SK-N-SH (cell line): ENCODE data around the gene BID. TPM values are rescaled to one million over a fixed set of nuclear protein-coding genes. Genes with fewer than 3 reads are reported as not detected.

Experiments used
- CTCF ChIA-PET: fragments of 300-600, 350-600 bp; formaldehyde crosslinking; extraction: SDS; loops from one replicate; lab custom pipeline; 2021; lab: Yijun Ruan, JAX
- POLR2A ChIA-PET: fragments of 350-600 bp; sonication (Branson Sonifier 250); formaldehyde crosslinking; extraction: SDS; loops from one replicate; lab custom pipeline; 2020; ENCODE audit warnings: antibody characterized with exemption, inconsistent platforms; lab: Yijun Ruan, JAX
- DNase-seq: peaks from one replicate; pipeline ENCODE4 v3.0.0; 2012
- H2AFZ ChIP-seq: fragments of 200-600 bp; sonication (generic); 2 replicates; pipeline ENCODE4 v1.8.1; 2016; ENCODE audit warnings: antibody characterized with exemption, mild to moderate bottlenecking, low read depth
- H3F3A ChIP-seq: fragments of 200-600 bp; sonication (generic); replicated peaks from 2 replicates; pipeline ENCODE3; 2016; ENCODE audit warnings: antibody characterized with exemption, mild to moderate bottlenecking; ENCODE audit not compliant: insufficient read depth
- H3K27ac ChIP-seq, 2 experiments: fragments of 200-500 bp in 1 of 2; fragments of 200-600 bp in 1 of 2; sonication (Bioruptor generic) in 1 of 2; sonication (generic), shearing (Covaris generic) in 1 of 2; 2 replicates each; pipeline versions ENCODE4 v1.5.1 to v1.6.1; 2014 to 2016; ENCODE audit warnings: low read depth in 2 of 2, inconsistent platforms in 1 of 2, low read length in 1 of 2, mild to moderate bottlenecking in 1 of 2, mixed read lengths in 1 of 2
- H3K27me3 ChIP-seq: fragments of 200-600 bp; sonication (generic), shearing (Covaris generic); 2 replicates; pipeline ENCODE4 v1.6.1; 2016; ENCODE audit warnings: mixed run types; ENCODE audit not compliant: insufficient read depth
- H3K36me3 ChIP-seq, 2 experiments: fragments of 200-500 bp in 1 of 2; fragments of 200-600 bp in 1 of 2; sonication (Bioruptor generic) in 1 of 2; sonication (generic) in 1 of 2; replicated peaks in 1 of 2; 2 replicates each; pipeline versions ENCODE3 to v1.5.1; 2014 to 2016; ENCODE audit warnings: low read length in 1 of 2, mild to moderate bottlenecking in 1 of 2; ENCODE audit not compliant: insufficient read depth in 2 of 2, control insufficient read depth in 1 of 2
- H3K4me1 ChIP-seq, 2 experiments: fragments of 200-500 bp in 1 of 2; fragments of 200-600 bp in 1 of 2; sonication (Bioruptor generic) in 1 of 2; sonication (generic), shearing (Covaris generic) in 1 of 2; 2 replicates each; pipeline versions ENCODE4 v1.5.1 to v1.6.1; 2014 to 2016; ENCODE audit warnings: low read depth in 1 of 2, low read length in 1 of 2, mixed run types in 1 of 2; ENCODE audit not compliant: insufficient read depth in 2 of 2, control insufficient read depth in 1 of 2
- H3K4me2 ChIP-seq: fragments of 200-600 bp; sonication (generic), shearing (Covaris generic); 2 replicates; pipeline ENCODE4 v1.6.1; 2017; ENCODE audit warnings: mixed run types
- H3K4me3 ChIP-seq, 2 experiments: fragments of 200-500 bp in 1 of 2; fragments of 200-600 bp in 1 of 2; sonication (Bioruptor generic) in 1 of 2; sonication (generic), shearing (Covaris generic) in 1 of 2; 2 replicates each; pipeline versions ENCODE4 v1.5.1 to v1.8.1; 2014 to 2016; ENCODE audit warnings: low read depth in 2 of 2, inconsistent platforms in 1 of 2, low read length in 1 of 2, mild to moderate bottlenecking in 1 of 2, mixed read lengths in 1 of 2, moderate library complexity in 1 of 2
- H3K79me2 ChIP-seq: fragments of 200-600 bp; sonication (generic); 2 replicates; pipeline ENCODE4 v1.8.1; 2017; ENCODE audit warnings: mild to moderate bottlenecking; ENCODE audit not compliant: insufficient read depth
- H3K9ac ChIP-seq: fragments of 200-600 bp; sonication (generic); 2 replicates; pipeline ENCODE4 v1.6.1; 2017; ENCODE audit warnings: mixed run types
- H3K9me2 ChIP-seq: fragments of 200-600 bp; sonication (generic); 2 replicates; pipeline ENCODE4 v1.6.1; 2017; ENCODE audit warnings: mixed run types
- H3K9me3 ChIP-seq: fragments of 200-600 bp; sonication (generic); 2 replicates; pipeline ENCODE4 v1.6.1; 2017; ENCODE audit warnings: mixed run types, mild to moderate bottlenecking, moderate library complexity
- H4K20me1 ChIP-seq: fragments of 200-600 bp; sonication (generic); 2 replicates; pipeline ENCODE4 v1.6.1; 2017; ENCODE audit warnings: mild to moderate bottlenecking, mixed run types; ENCODE audit not compliant: insufficient read depth
- CHD2 ChIP-seq: fragments of 150-350 bp; IDR thresholded peaks from 2 replicates; pipeline ENCODE4 v1.6.1; 2018; ENCODE audit warnings: low read length; ENCODE audit not compliant: partially characterized antibody
- ELF1 ChIP-seq: IDR thresholded peaks from 2 replicates; pipeline ENCODE4 v1.4.0; 2012
- EZH2phosphoT487 ChIP-seq: fragments of 200-600 bp; sonication (generic); IDR thresholded peaks from 2 replicates; pipeline ENCODE4 v1.6.1; 2017; ENCODE audit warnings: low read depth, mixed run types, mild to moderate bottlenecking, antibody characterized with exemption, moderate library complexity, borderline replicate concordance
- FOSL2 ChIP-seq: IDR thresholded peaks from 2 replicates; pipeline ENCODE4 v1.4.0; 2012; ENCODE audit warnings: low read depth, mild to moderate bottlenecking, moderate library complexity, borderline replicate concordance
- FOXJ3 ChIP-seq: sonication (generic); formaldehyde crosslinking; IDR thresholded peaks from 2 replicates; pipeline ENCODE4 v1.5.1; 2020; ENCODE audit warnings: mild to moderate bottlenecking, missing genetic modification reagents
- GABPA ChIP-seq: IDR thresholded peaks from 2 replicates; pipeline ENCODE4 v1.4.0; 2012; ENCODE audit warnings: low read depth, mild to moderate bottlenecking
- GATA2 ChIP-seq: sonication (generic); formaldehyde crosslinking; IDR thresholded peaks from 2 replicates; pipeline ENCODE4 v1.5.0; 2020; ENCODE audit warnings: mild to moderate bottlenecking, missing genetic modification reagents
- MEF2A ChIP-seq: IDR thresholded peaks from 2 replicates; pipeline ENCODE4 v1.4.0; 2012; ENCODE audit warnings: low read depth, borderline replicate concordance
- NFIC ChIP-seq: IDR thresholded peaks from 2 replicates; pipeline ENCODE4 v1.4.0; 2012; ENCODE audit warnings: borderline replicate concordance
- RAD21 ChIP-seq: IDR thresholded peaks from 2 replicates; pipeline ENCODE4 v1.6.1; 2012; ENCODE audit warnings: mild to moderate bottlenecking, low read length
- RCOR1 ChIP-seq: fragments of 150-350 bp; IDR thresholded peaks from 2 replicates; pipeline ENCODE4 v1.6.1; 2017; ENCODE audit warnings: antibody characterized with exemption, low read length
- SIN3A ChIP-seq: IDR thresholded peaks from 2 replicates; pipeline ENCODE4 v1.6.1; 2012; ENCODE audit warnings: low read depth, mild to moderate bottlenecking, low read length, moderate library complexity, borderline replicate concordance
- SMC3 ChIP-seq: IDR thresholded peaks from 2 replicates; pipeline ENCODE4 v1.6.1; 2012; ENCODE audit warnings: low read depth, low read length, improper control_type of control experiment
- TAF1 ChIP-seq: IDR thresholded peaks from 2 replicates; pipeline ENCODE4 v1.6.1; 2012; ENCODE audit warnings: low read depth, mild to moderate bottlenecking, low read length, moderate library complexity, borderline replicate concordance
- TCF12 ChIP-seq: IDR thresholded peaks from 2 replicates; pipeline ENCODE4 v1.4.0; 2012
- TEAD4 ChIP-seq: IDR thresholded peaks from 2 replicates; pipeline ENCODE4 v1.4.0; 2012; ENCODE audit warnings: mild to moderate bottlenecking, borderline replicate concordance; ENCODE audit not compliant: insufficient read depth
- WGBS: methylation state at CpG from one replicate; pipeline ENCODE4 v1.1.6; 2017; ENCODE audit warnings: low lambda C conversion rate; 5-methylcytosine and 5-hydroxymethylcytosine counted together
- polyA plus RNA-seq, 3 experiments: library from polyadenylated mRNA; depleted of rRNA; stranded (reverse); fragments of >200 nt; gene quantifications; 2 replicates each; pipeline ENCODE4 v1.2.3, GENCODE V29; 2012
- TF ChIP-seq, protein P1 (sequence below): IDR thresholded peaks from 2 replicates; pipeline ENCODE4 v1.6.1; 2012; ENCODE audit warnings: mild to moderate bottlenecking, low read depth, low read length, moderate library complexity
- TF ChIP-seq, protein P2 (sequence below): IDR thresholded peaks from 2 replicates; pipeline ENCODE4; 2012
- TF ChIP-seq, protein P3 (sequence below): IDR thresholded peaks from 2 replicates; pipeline ENCODE4 v1.4.0; 2012; ENCODE audit warnings: low read depth
- TF ChIP-seq, protein P4 (sequence below): fragments of 150-350 bp; IDR thresholded peaks from 2 replicates; pipeline ENCODE4 v1.6.1; 2016; ENCODE audit warnings: mild to moderate bottlenecking, low read depth, low read length

BID gene
- polyA plus RNA-seq, 1 of the 3 experiments (the other 2 are of a cell fraction), result 139 TPM

DNA sequence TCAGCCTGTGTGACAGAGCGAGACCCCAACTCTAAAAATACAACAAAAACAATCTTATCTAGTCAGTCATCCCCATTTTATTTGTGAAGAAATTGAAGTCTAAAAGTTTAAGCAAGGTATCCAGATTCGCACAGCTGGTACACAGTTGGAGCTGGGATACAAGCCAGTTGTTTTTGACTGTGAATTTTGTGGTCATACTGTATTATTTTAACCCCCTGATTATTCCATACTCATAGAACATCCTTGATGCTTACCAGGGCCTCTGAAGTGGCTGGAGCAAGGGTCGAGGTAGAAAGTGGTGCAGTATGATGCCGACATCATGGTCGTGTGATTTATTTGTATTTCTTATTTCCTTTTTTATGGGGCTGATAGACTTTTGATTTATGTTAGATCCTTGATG lies 50.0 kb downstream of the BID start:
- Histone ChIP-seq H3K9ac (no peak overlapping the region), H3K4me3 (no peak overlapping the region), H3K4me1 (peaks cover 9 to 20% of the 10 kb centered on the region in 2 experiments; a peak in 3 of 4 replicates), H4K20me1 (0 out of 2 replicates have a peak, but pooled peaks cover 3% of the 10 kb centered on the region), H3K27ac (no peak overlapping the region), H3F3A (no peaks in the 10 kb centered on the region), H3K79me2 (peaks cover 60% of the 10 kb centered on the region), H3K36me3 (peaks cover 20 to 24% of the 10 kb centered on the region in 2 experiments), H3K4me2 (no peak overlapping the region), H3K9me2 (0 out of 2 replicates have a peak, but pooled peaks cover 1% of the 10 kb centered on the region), H3K9me3 (no peaks in the 10 kb centered on the region), H2AFZ (no peak overlapping the region), H3K27me3 (no peaks in the 10 kb centered on the region)
- ChIA-PET POLR2A (interaction anchor here (0.6 kb wide), 1 partner anchor 127 kb away, joined by 3 read pairs; no protein-coding TSS in a partner anchor), CTCF (interaction anchor here (1.1 to 3.2 kb wide), 5 partner anchors 12 to 105 kb away, joined by 3 to 15 read pairs (median 4); no protein-coding TSS in a partner anchor)
- TF ChIP-seq CHD2, result no peak
- TF ChIP-seq RAD21, result no peak
- no peak for TF ChIP-seq FOSL2
- TF ChIP-seq, protein P1, sequence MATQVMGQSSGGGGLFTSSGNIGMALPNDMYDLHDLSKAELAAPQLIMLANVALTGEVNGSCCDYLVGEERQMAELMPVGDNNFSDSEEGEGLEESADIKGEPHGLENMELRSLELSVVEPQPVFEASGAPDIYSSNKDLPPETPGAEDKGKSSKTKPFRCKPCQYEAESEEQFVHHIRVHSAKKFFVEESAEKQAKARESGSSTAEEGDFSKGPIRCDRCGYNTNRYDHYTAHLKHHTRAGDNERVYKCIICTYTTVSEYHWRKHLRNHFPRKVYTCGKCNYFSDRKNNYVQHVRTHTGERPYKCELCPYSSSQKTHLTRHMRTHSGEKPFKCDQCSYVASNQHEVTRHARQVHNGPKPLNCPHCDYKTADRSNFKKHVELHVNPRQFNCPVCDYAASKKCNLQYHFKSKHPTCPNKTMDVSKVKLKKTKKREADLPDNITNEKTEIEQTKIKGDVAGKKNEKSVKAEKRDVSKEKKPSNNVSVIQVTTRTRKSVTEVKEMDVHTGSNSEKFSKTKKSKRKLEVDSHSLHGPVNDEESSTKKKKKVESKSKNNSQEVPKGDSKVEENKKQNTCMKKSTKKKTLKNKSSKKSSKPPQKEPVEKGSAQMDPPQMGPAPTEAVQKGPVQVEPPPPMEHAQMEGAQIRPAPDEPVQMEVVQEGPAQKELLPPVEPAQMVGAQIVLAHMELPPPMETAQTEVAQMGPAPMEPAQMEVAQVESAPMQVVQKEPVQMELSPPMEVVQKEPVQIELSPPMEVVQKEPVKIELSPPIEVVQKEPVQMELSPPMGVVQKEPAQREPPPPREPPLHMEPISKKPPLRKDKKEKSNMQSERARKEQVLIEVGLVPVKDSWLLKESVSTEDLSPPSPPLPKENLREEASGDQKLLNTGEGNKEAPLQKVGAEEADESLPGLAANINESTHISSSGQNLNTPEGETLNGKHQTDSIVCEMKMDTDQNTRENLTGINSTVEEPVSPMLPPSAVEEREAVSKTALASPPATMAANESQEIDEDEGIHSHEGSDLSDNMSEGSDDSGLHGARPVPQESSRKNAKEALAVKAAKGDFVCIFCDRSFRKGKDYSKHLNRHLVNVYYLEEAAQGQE, result no peak
- TF ChIP-seq, protein P2, sequence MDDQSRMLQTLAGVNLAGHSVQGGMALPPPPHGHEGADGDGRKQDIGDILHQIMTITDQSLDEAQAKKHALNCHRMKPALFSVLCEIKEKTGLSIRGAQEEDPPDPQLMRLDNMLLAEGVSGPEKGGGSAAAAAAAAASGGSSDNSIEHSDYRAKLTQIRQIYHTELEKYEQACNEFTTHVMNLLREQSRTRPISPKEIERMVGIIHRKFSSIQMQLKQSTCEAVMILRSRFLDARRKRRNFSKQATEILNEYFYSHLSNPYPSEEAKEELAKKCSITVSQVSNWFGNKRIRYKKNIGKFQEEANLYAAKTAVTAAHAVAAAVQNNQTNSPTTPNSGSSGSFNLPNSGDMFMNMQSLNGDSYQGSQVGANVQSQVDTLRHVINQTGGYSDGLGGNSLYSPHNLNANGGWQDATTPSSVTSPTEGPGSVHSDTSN, result no peak
- 94% methylated on average over 5 of the region's 5 CpGs for WGBS
- no peak for DNase-seq

DNA sequence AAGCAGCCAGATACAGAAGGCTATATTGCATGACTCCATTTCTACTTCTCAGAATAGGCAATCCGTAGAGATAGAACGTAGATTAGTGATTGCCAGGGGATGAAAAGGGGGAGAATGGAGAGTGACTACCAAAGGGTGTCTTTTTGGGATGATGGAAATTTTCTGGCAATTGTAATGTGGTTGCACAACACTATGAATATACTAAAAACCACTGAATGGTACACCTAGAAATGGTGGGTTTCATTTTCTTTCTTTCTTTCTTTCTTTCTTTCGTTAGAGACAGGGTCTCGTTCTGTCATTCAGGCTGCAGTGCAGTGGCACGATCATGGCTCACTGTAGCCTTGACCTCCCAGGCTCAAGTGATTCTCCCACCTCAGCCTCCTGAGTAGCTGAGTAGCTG lies 54.4 kb downstream of the BID start:
- H3K4me1 ChIP-seq, result peaks cover 0 to 10% of the 10 kb centered on the region in 2 experiments; a peak in 2 of 4 replicates
- no peak overlapping the region for H2AFZ ChIP-seq
- no peak overlapping the region for H3K9ac ChIP-seq
- H3K36me3 ChIP-seq, result peaks cover 0 to 14% of the 10 kb centered on the region in 2 experiments
- H4K20me1 ChIP-seq, result no peaks in the 10 kb centered on the region; the same call in 1 of the 2 replicates
- WGBS, result 95% methylated on average over 5 of the region's 5 CpGs
- CTCF ChIA-PET, result no interaction called here
- H3K27ac ChIP-seq, result no peak overlapping the region
- TF ChIP-seq, protein P2, result no peak
- TF ChIP-seq NFIC, result no peak
- no peak for TF ChIP-seq FOXJ3 (CRISPR knock-in tag)
- TF ChIP-seq, protein P3, sequence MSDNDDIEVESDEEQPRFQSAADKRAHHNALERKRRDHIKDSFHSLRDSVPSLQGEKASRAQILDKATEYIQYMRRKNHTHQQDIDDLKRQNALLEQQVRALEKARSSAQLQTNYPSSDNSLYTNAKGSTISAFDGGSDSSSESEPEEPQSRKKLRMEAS, result no peak
- no peak for TF ChIP-seq TEAD4
- TF ChIP-seq TAF1, result no peak
- no peak for TF ChIP-seq SMC3
- no peak for TF ChIP-seq GABPA
- no peak for TF ChIP-seq RAD21
- TF ChIP-seq RCOR1, result no peak
- no peak for TF ChIP-seq MEF2A
- TF ChIP-seq TCF12, result no peak
- no peak for TF ChIP-seq GATA2 (CRISPR knock-in tag)
- no peak for TF ChIP-seq EZH2phosphoT487
- TF ChIP-seq SIN3A, result no peak
- no peak for TF ChIP-seq ELF1
- TF ChIP-seq, protein P4, sequence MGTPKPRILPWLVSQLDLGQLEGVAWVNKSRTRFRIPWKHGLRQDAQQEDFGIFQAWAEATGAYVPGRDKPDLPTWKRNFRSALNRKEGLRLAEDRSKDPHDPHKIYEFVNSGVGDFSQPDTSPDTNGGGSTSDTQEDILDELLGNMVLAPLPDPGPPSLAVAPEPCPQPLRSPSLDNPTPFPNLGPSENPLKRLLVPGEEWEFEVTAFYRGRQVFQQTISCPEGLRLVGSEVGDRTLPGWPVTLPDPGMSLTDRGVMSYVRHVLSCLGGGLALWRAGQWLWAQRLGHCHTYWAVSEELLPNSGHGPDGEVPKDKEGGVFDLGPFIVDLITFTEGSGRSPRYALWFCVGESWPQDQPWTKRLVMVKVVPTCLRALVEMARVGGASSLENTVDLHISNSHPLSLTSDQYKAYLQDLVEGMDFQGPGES, result no peak
- H3K4me2 ChIP-seq, result no peak overlapping the region
- no peaks in the 10 kb centered on the region for H3K9me3 ChIP-seq
- H3F3A ChIP-seq, result no peaks in the 10 kb centered on the region
- peaks cover 67% of the 10 kb centered on the region for H3K79me2 ChIP-seq
- H3K4me3 ChIP-seq, result no peak overlapping the region
- POLR2A ChIA-PET, result no interaction called here
- no peak for DNase-seq
- no peaks in the 10 kb centered on the region for H3K27me3 ChIP-seq
- 0 out of 2 replicates have a peak, but pooled peaks cover 3% of the 10 kb centered on the region for H3K9me2 ChIP-seq
